Mesenchymal stem cell (in vitro differentiated cells and primary cell): ENCODE measurements around the gene SNPH.

Source experiments
- DNase-seq: peaks from one replicate; pipeline ENCODE4 v3.0.0-alpha.2; 2013
- H2AFZ ChIP-seq: one replicate; pipeline ENCODE4 v1.6.1; 2013; ENCODE audit warnings: low read depth, mild to moderate bottlenecking, control low read depth, inconsistent platforms, low read length, moderate library complexity
- H2AK5ac ChIP-seq: 2 replicates; pipeline ENCODE4 v1.6.1; 2013; ENCODE audit warnings: low read length, moderate library complexity, mild to moderate bottlenecking, inconsistent platforms; ENCODE audit not compliant: severe bottlenecking
- H2BK120ac ChIP-seq: one replicate; pipeline ENCODE4 v1.6.1; 2013; ENCODE audit warnings: low read depth, mild to moderate bottlenecking, inconsistent platforms, low read length, moderate library complexity
- H2BK12ac ChIP-seq, 2 experiments: one replicate each; pipeline ENCODE4 v1.6.1; 2013; ENCODE audit warnings: inconsistent platforms in 2 of 2, low read length in 2 of 2, mild to moderate bottlenecking in 2 of 2, moderate library complexity in 2 of 2, control low read depth in 1 of 2
- H2BK15ac ChIP-seq: one replicate; pipeline ENCODE4 v1.6.1; 2013; ENCODE audit warnings: mild to moderate bottlenecking, low read depth, inconsistent platforms; ENCODE audit not compliant: poor library complexity, severe bottlenecking
- H2BK5ac ChIP-seq: 2 replicates; pipeline ENCODE4 v1.6.1; 2013; ENCODE audit warnings: low read depth, mild to moderate bottlenecking, low read length, control low read depth, inconsistent platforms; ENCODE audit not compliant: poor library complexity, severe bottlenecking
- H3K14ac ChIP-seq, 2 experiments: one replicate each; pipeline ENCODE4 v1.6.1; 2013; ENCODE audit warnings: inconsistent platforms in 2 of 2, low read length in 2 of 2, control low read depth in 1 of 2, mild to moderate bottlenecking in 1 of 2, moderate library complexity in 1 of 2
- H3K18ac ChIP-seq, 2 experiments: one replicate each; pipeline ENCODE4 v1.6.1; 2013; ENCODE audit warnings: inconsistent platforms in 2 of 2, low read length in 2 of 2, control low read depth in 1 of 2, low read depth in 1 of 2, mild to moderate bottlenecking in 1 of 2
- H3K23ac ChIP-seq, 2 experiments: one replicate each; pipeline ENCODE4 v1.6.1; 2013; ENCODE audit warnings: inconsistent platforms in 2 of 2, low read length in 2 of 2, mild to moderate bottlenecking in 2 of 2, moderate library complexity in 2 of 2, control low read depth in 1 of 2
- H3K27ac ChIP-seq: 2 replicates; pipeline ENCODE4 v1.5.1; 2013; ENCODE audit warnings: mild to moderate bottlenecking, moderate library complexity, low read length, control low read depth, inconsistent platforms; ENCODE audit not compliant: poor library complexity, severe bottlenecking
- H3K27me3 ChIP-seq, 2 experiments: 2 replicates each; pipeline versions ENCODE4 v1.6.1 to v1.7.0; 2013; ENCODE audit warnings: low read length in 2 of 2, mild to moderate bottlenecking in 2 of 2, moderate library complexity in 2 of 2, control low read depth in 1 of 2, inconsistent platforms in 1 of 2; ENCODE audit not compliant: control insufficient read depth in 1 of 2, insufficient read depth in 1 of 2
- H3K36me3 ChIP-seq, 2 experiments: 2 replicates each; pipeline versions ENCODE4 v1.6.1 to v1.7.0; 2013; ENCODE audit warnings: low read length in 2 of 2, control low read depth in 1 of 2, inconsistent platforms in 1 of 2, low read depth in 1 of 2, mild to moderate bottlenecking in 1 of 2; ENCODE audit not compliant: insufficient read depth in 2 of 2, control insufficient read depth in 1 of 2
- H3K4ac ChIP-seq, 2 experiments: one replicate each; pipeline ENCODE4 v1.6.1; 2013; ENCODE audit warnings: inconsistent platforms in 2 of 2, low read length in 2 of 2, mild to moderate bottlenecking in 2 of 2, moderate library complexity in 2 of 2, control low read depth in 1 of 2, low read depth in 1 of 2
- H3K4me1 ChIP-seq: 2 replicates; pipeline ENCODE4 v1.6.1; 2013; ENCODE audit warnings: low read depth, low read length, control low read depth; ENCODE audit not compliant: control insufficient read depth, insufficient read depth
- H3K4me2 ChIP-seq: 2 replicates; pipeline ENCODE4 v1.6.1; 2013; ENCODE audit warnings: low read length, mild to moderate bottlenecking, inconsistent platforms; ENCODE audit not compliant: poor library complexity, severe bottlenecking
- H3K4me3 ChIP-seq, 2 experiments: 2 replicates each; pipeline versions ENCODE4 v1.5.1 to v1.7.0; 2013; ENCODE audit warnings: low read length in 2 of 2, mild to moderate bottlenecking in 2 of 2, control low read depth in 1 of 2, low read depth in 1 of 2; ENCODE audit not compliant: insufficient read depth in 1 of 2
- H3K79me1 ChIP-seq: replicated peaks from 2 replicates; pipeline ENCODE4 v1.6.1; 2013; ENCODE audit warnings: mild to moderate bottlenecking, control low read depth, low read length, inconsistent platforms; ENCODE audit not compliant: poor library complexity, severe bottlenecking
- H3K9ac ChIP-seq: 2 replicates; pipeline ENCODE4 v1.7.0; 2013; ENCODE audit warnings: mild to moderate bottlenecking, low read length, moderate library complexity
- H3K9me3 ChIP-seq: 2 replicates; pipeline ENCODE4 v1.7.0; 2013; ENCODE audit warnings: mild to moderate bottlenecking, low read length; ENCODE audit not compliant: control insufficient read depth
- H4K8ac ChIP-seq: one replicate; pipeline ENCODE4 v1.6.1; 2013; ENCODE audit warnings: inconsistent platforms, mild to moderate bottlenecking, low read length, moderate library complexity
- H4K91ac ChIP-seq: one replicate; pipeline ENCODE4 v1.6.1; 2013; ENCODE audit warnings: mild to moderate bottlenecking, low read length, inconsistent platforms
- WGBS: methylation state at CpG from one replicate; pipeline ENCODE4 v1.1.7; 2013; ENCODE audit warnings: mixed read lengths; 5-methylcytosine and 5-hydroxymethylcytosine counted together

SNPH gene

DNA sequence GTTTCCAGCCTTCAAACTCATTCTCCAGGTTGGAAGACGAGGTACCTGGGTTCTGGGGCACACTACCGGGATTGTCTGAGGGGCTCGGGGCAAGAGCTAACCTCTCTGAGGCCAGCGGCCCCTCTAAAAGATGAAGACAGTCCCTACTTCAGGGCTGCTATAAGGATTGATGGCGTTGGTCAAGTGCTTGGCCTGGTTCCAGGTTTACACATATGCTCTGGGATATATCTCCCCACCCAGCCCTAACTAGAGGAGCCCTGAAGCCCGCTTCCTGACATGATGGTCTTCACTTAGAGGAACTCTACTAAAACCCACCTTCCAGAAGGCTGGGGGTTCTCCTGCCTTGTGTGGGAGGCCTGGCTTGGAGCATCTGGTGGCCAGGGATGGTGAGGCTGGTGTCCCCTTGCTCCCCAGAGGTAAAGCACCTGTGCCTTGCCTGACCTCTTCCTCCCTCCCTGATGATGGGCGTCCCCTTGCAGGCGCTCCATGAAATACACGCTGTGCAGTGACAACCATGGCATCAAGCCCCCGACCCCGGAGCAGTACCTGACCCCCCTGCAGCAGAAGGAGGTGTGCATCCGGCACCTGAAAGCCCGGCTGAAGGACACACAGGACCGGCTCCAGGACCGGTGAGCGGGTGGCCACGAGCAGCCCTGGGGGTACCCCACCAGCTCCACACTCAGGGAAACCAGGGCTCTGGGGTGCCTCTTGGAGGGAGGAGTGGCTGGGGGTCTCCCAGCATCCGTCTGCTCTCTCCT is 34.2 kb downstream of the SNPH start:
- Histone ChIP-seq H3K79me1 (peaks cover 10% of the 10 kb centered on the region), H3K9me3 (no peaks in the 10 kb centered on the region), H3K36me3 (peaks cover 41 to 66% of the 10 kb centered on the region in 2 experiments), H3K27me3 (no peaks in the 10 kb centered on the region), H2AFZ (no peak overlapping the region), H2AK5ac (no peak overlapping the region), H3K23ac (no peak overlapping the region), H3K18ac (no peak overlapping the region), H2BK120ac (no peak overlapping the region), H3K9ac (peak overlapping the region; percentile 38), H3K27ac (no peak overlapping the region), H2BK5ac (no peak overlapping the region), H3K4me2 (no peak overlapping the region), H3K4ac (no peak overlapping the region), H4K8ac (no peak overlapping the region), H2BK15ac (no peak overlapping the region), H3K4me3 (no peak overlapping the region), H3K4me1 (peaks cover 17% of the 10 kb centered on the region), H4K91ac (peak overlapping the region; percentile 45), H3K14ac (no peak overlapping the region), H2BK12ac (no peak overlapping the region)
- no peak for DNase-seq
- WGBS: 95% methylated on average over 17 of the region's 18 CpGs

DNA sequence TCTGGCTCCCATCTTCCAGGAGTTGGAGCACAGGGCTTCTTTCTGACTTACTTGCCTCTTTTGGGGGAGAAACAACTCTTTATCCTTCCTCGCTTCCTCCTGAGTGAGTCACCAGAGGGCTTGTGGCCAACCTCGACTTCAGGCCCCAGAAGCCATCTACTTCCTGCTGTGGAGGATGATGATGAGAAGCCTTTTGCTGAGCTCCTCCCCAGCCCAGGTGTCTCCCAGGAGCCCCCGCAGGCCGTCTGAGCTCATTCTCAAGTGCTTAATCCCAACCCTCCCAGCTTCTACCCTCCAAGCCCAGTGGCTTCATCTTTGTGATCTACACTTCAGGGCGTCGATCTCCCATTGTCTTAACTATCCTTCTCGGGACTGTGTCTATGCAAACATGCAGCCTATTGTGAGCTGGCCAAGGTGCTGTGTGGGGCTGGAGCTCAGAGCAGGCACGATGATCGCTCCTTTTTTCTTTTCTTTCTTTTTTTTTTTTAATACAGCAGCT is 35.0 kb downstream of the SNPH start:
- 50% methylated on average over 7 of the region's 9 CpGs for WGBS
- peak overlapping the region; percentile 38 for H3K9ac ChIP-seq

DNA sequence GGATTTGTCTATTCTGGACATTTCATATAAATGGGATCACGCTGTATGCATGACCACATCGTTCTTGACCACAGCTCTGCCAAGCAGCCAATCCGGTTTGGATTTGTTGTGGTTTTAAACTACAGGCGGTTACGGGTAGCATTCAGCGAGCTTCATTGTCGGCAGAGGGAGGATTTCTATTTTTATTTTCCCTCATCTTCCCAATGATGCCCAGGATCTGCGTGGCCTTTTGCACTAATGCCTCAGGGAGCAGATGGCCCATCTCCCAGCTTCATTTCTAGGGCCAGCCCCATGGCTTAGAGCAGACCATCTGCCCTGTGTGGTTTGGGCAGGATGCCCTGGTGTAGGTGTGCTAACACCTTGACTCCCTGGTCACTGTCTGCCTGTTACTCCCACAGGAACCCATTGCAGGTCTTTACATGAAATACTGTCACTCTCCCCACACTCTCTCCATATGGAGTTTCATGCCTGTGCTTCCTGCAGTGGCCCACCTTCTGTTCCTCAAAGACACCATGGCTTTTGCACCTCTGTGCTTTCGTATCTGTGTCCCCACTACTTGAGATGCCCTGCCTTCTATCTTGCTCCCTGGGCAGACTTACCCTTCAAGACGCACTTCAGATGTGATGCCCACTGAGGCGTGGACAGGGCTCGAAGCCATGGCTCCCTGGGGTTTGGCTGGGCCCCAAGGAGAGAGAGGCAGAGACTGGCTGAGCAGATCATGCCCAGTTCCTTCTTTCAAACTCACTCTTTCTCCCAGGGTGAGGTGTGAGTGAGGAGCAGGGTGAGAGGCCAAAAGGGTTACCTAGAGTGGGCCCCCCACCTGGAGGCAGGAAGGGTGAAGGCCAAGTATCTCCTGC is 36.8 kb downstream of the SNPH start:
- H3K23ac ChIP-seq: no peak overlapping the region
- H3K14ac ChIP-seq: no peak overlapping the region
- no peak overlapping the region for H2BK120ac ChIP-seq
- H3K36me3 ChIP-seq: peaks cover 32 to 66% of the 10 kb centered on the region in 2 experiments
- H4K91ac ChIP-seq: no peak overlapping the region
- H3K4ac ChIP-seq: no peak overlapping the region
- H2AK5ac ChIP-seq: no peak overlapping the region
- H3K9ac ChIP-seq: no peak overlapping the region
- H3K4me3 ChIP-seq: no peak overlapping the region
- H3K9me3 ChIP-seq: no peaks in the 10 kb centered on the region
- H3K18ac ChIP-seq: no peak overlapping the region
- no peak overlapping the region for H2BK15ac ChIP-seq
- no peak for DNase-seq
- no peak overlapping the region for H3K27ac ChIP-seq
- H3K79me1 ChIP-seq: no peaks in the 10 kb centered on the region
- H3K4me2 ChIP-seq: no peak overlapping the region
- H2BK5ac ChIP-seq: no peak overlapping the region
- H3K27me3 ChIP-seq: no peaks in the 10 kb centered on the region
- H3K4me1 ChIP-seq: peaks cover 17% of the 10 kb centered on the region
- H2AFZ ChIP-seq: no peak overlapping the region
- H4K8ac ChIP-seq: no peak overlapping the region
- 96% methylated on average over 12 of the region's 12 CpGs for WGBS
- no peak overlapping the region for H2BK12ac ChIP-seq

More for the DNA sequence above, 35.0 kb downstream of the SNPH start:
- H2BK120ac ChIP-seq: no peak overlapping the region
- peaks cover 3% of the 10 kb centered on the region for H3K79me1 ChIP-seq
- no peak overlapping the region for H3K27ac ChIP-seq
- no peak overlapping the region for H2BK5ac ChIP-seq
- H2BK15ac ChIP-seq: no peak overlapping the region
- no peak overlapping the region for H3K14ac ChIP-seq
- no peaks in the 10 kb centered on the region for H3K9me3 ChIP-seq
- H2AK5ac ChIP-seq: no peak overlapping the region
- peak; percentile 30 for DNase-seq
- no peak overlapping the region for H3K18ac ChIP-seq
- H2AFZ ChIP-seq: no peak overlapping the region
- no peak overlapping the region for H3K4ac ChIP-seq
- H3K4me1 ChIP-seq: peaks cover 17% of the 10 kb centered on the region
- H3K27me3 ChIP-seq: no peaks in the 10 kb centered on the region
- no peak overlapping the region for H3K23ac ChIP-seq
- H2BK12ac ChIP-seq: no peak overlapping the region
- no peak overlapping the region for H3K4me2 ChIP-seq
- H4K91ac ChIP-seq: no peak overlapping the region
- H3K4me3 ChIP-seq: no peak overlapping the region
- H4K8ac ChIP-seq: no peak overlapping the region
- H3K36me3 ChIP-seq: peaks cover 43 to 66% of the 10 kb centered on the region in 2 experiments
